Endothelial cell of umbilical vein (primary cell): ENCODE results near the gene KIFC1.

Experiments
- CTCF ChIP-seq, 2 donors: IDR thresholded peaks; 1 replicate in 1 of 2; 2 replicates in 1 of 2; pipeline ENCODE4 v1.5.1; 2011; ENCODE audit warnings: low read length in 2 of 2, mild to moderate bottlenecking in 2 of 2, moderate library complexity in 2 of 2, control low read depth in 1 of 2, inconsistent platforms in 1 of 2, low read depth in 1 of 2; ENCODE audit not compliant: insufficient read depth in 1 of 2; ENCODE audit errors: extremely low read depth in 1 of 2
- EZH2 ChIP-seq: IDR thresholded peaks from 2 replicates; pipeline ENCODE4 v1.6.1; 2012; ENCODE audit warnings: borderline replicate concordance, low read depth, mild to moderate bottlenecking, moderate library complexity, low read length, inconsistent platforms; ENCODE audit not compliant: severe bottlenecking
- FOS ChIP-seq: IDR thresholded peaks from 2 replicates; pipeline ENCODE4 v1.6.1; 2011; ENCODE audit warnings: mild to moderate bottlenecking, low read length, moderate library complexity, borderline replicate concordance; ENCODE audit not compliant: insufficient read depth
- GATA2 ChIP-seq: IDR thresholded peaks from 2 replicates; pipeline ENCODE4 v1.7.0; 2011; ENCODE audit warnings: low read depth, mild to moderate bottlenecking, moderate library complexity, mixed read lengths, low read length; ENCODE audit not compliant: insufficient read length, insufficient read depth
- JUN ChIP-seq: IDR thresholded peaks from 2 replicates; pipeline ENCODE4 v1.6.1; 2011; ENCODE audit warnings: borderline replicate concordance, low read depth; ENCODE audit not compliant: insufficient read length, insufficient read depth
- MAX ChIP-seq: IDR thresholded peaks from 2 replicates; pipeline ENCODE4 v1.6.1; 2011; ENCODE audit not compliant: insufficient read depth, insufficient read length
- MYC ChIP-seq: IDR thresholded peaks from one replicate; pipeline ENCODE4 v1.6.1; 2011; ENCODE audit warnings: mild to moderate bottlenecking, low read depth, low read length
- POLR2A ChIP-seq: IDR thresholded peaks from 2 replicates; pipeline ENCODE4 v1.6.1; 2012; ENCODE audit warnings: low read depth, mild to moderate bottlenecking, control low read depth, low read length
- POLR2AphosphoS5 ChIP-seq: IDR thresholded peaks from 2 replicates; pipeline ENCODE4 v1.6.1; 2012; ENCODE audit warnings: low read depth, mild to moderate bottlenecking, control low read depth, low read length, moderate library complexity; ENCODE audit not compliant: insufficient read depth

GRCh38 chr6:33412140-33413009 lies 20.8 kb downstream of the KIFC1 start:
- no peak for TF ChIP-seq CTCF (IDR thresholded peaks at IDR 0.05; ENCODE audit: extremely low read depth in 1 of 2, insufficient read depth in 1 of 2, low read depth in 1 of 2, low read length in 2 of 2)
- TF ChIP-seq POLR2A, result no peak
- TF ChIP-seq MAX, result no peak
- no peak for TF ChIP-seq MYC
- no peak for TF ChIP-seq JUN
- TF ChIP-seq GATA2, result no peak
- TF ChIP-seq POLR2AphosphoS5, result no peak
- TF ChIP-seq EZH2, result no peak
- no peak for TF ChIP-seq FOS
